ENCODE measurements around the gene PCDHB11. TPM values are rescaled to one million over a fixed set of nuclear protein-coding genes. Genes with fewer than 3 reads are reported as not detected.
"Not testable (repeated sequence)": the region's sequence is repeated elsewhere in the genome, so short reads cannot be mapped to it uniquely, and the experiment has no call there.

The PCDHB11 gene
- total and polyA plus RNA-seq, 2 donors (not counting 1 experiment from before 2014, with no cell fraction given) = not detected

GRCh38 chr5:141213656-141214339 is 14.4 kb downstream of the PCDHB11 start, which contains the start of gene PCDHB13:
Gene PCDHB13, plus strand, starts transcription at chr5:141213919. Its CDS starts 205 bp downstream, at chr5:141214124.
- intact Hi-C loops (cut with micrococcal nuclease); POLR2A ChIA-PET; H3K9me3 Mint-ChIP-seq (ENCODE audit: insufficient read depth); H3K9ac ChIP-seq (ENCODE audit: low read length); H4K20me1 ChIP-seq (ENCODE audit: control insufficient read depth, insufficient read depth, low read length, poor library complexity, severe bottlenecking); ATAC-seq (ENCODE audit: low read depth); H3K4me1 Mint-ChIP-seq; H3K4me3 ChIP-seq (ENCODE audit: control extremely low read depth in 1 of 5, extremely low read depth in 1 of 5, insufficient read depth in 1 of 5, low read depth in 2 of 5, low read length in 4 of 5); H2AFZ ChIP-seq (ENCODE audit: insufficient read depth, low read depth, low read length, poor library complexity, severe bottlenecking); H3K79me2 ChIP-seq (ENCODE audit: control insufficient read depth, insufficient read depth, low read length); H3K27ac Mint-ChIP-seq; H3K4me3 Mint-ChIP-seq; H3K4me1 ChIP-seq (ENCODE audit: control insufficient read depth in 2 of 2, insufficient read depth in 2 of 2, low read length in 2 of 2); H3K4me2 ChIP-seq (replicated peaks; ENCODE audit: low read depth, low read length, poor library complexity, severe bottlenecking); H3K27ac ChIP-seq (ENCODE audit: low read length in 2 of 2); H3K36me3 ChIP-seq (replicated peaks in 1 of 2; ENCODE audit: control extremely low read depth in 1 of 2, control insufficient read depth in 1 of 2, extremely low read depth in 1 of 2, insufficient read depth in 2 of 2, low read length in 1 of 2); DNase-seq: not testable (repeated sequence)
- CTCF ChIA-PET = interaction anchor here (0.6 kb wide), 1 partner anchor 1206 kb away, joined by 3 read pairs; no protein-coding TSS in a partner anchor
- 17% methylated on average over 1 of the region's 18 CpGs for WGBS (ENCODE audit: insufficient coverage)
- Histone ChIP-seq H3K9me3 (ENCODE audit: control extremely low read depth in 1 of 3, control insufficient read depth in 2 of 3, insufficient read depth in 1 of 3, low read length in 2 of 3) (peaks cover 0 to 29% (median 11%) of the 10 kb centered on the region in 3 donors), H3K27me3 (replicated peaks in 1 of 4; ENCODE audit: control extremely low read depth in 1 of 4, control insufficient read depth in 3 of 4, insufficient read depth in 4 of 4, low read length in 3 of 4) (peaks cover 0 to 13% (median 10%) of the 10 kb centered on the region in 4 experiments)
- peaks cover 47% of the 10 kb centered on the region for H3K27me3 Mint-ChIP-seq

- H3K27me3 Mint-ChIP-seq = peaks cover 45% of the 10 kb centered on the region
Observed at GRCh38 chr5:141214583-141214982, 15.2 kb downstream of the PCDHB11 start.

GRCh38 chr5:141215504-141215903 is 16.1 kb downstream of the PCDHB11 start:
- DNase-seq; H4K20me1 ChIP-seq (ENCODE audit: control insufficient read depth, insufficient read depth, low read length, poor library complexity, severe bottlenecking); H3K27ac ChIP-seq (ENCODE audit: low read length in 2 of 2); H3K9ac ChIP-seq (ENCODE audit: low read length); POLR2A ChIA-PET; intact Hi-C loops (cut with micrococcal nuclease); H3K4me1 Mint-ChIP-seq; H3K4me1 ChIP-seq (ENCODE audit: control insufficient read depth in 2 of 2, insufficient read depth in 2 of 2, low read length in 2 of 2); H3K9me3 Mint-ChIP-seq (ENCODE audit: insufficient read depth); H3K4me3 Mint-ChIP-seq; ATAC-seq (ENCODE audit: low read depth); H3K79me2 ChIP-seq (ENCODE audit: control insufficient read depth, insufficient read depth, low read length); H3K4me3 ChIP-seq (ENCODE audit: control extremely low read depth in 1 of 5, extremely low read depth in 1 of 5, insufficient read depth in 1 of 5, low read depth in 2 of 5, low read length in 4 of 5); H3K27me3 ChIP-seq (replicated peaks in 1 of 4; ENCODE audit: control extremely low read depth in 1 of 4, control insufficient read depth in 3 of 4, insufficient read depth in 4 of 4, low read length in 3 of 4); CTCF ChIA-PET; H3K4me2 ChIP-seq (replicated peaks; ENCODE audit: low read depth, low read length, poor library complexity, severe bottlenecking); H3K27ac Mint-ChIP-seq; H3K36me3 ChIP-seq (replicated peaks in 1 of 2; ENCODE audit: control extremely low read depth in 1 of 2, control insufficient read depth in 1 of 2, extremely low read depth in 1 of 2, insufficient read depth in 2 of 2, low read length in 1 of 2); H2AFZ ChIP-seq (ENCODE audit: insufficient read depth, low read depth, low read length, poor library complexity, severe bottlenecking): not testable (repeated sequence)
- peaks cover 46% of the 10 kb centered on the region for H3K27me3 Mint-ChIP-seq
- peaks cover 0 to 21% (median 11%) of the 10 kb centered on the region in 3 donors for H3K9me3 ChIP-seq (ENCODE audit: control extremely low read depth in 1 of 3, control insufficient read depth in 2 of 3, insufficient read depth in 1 of 3, low read length in 2 of 3)
- WGBS (ENCODE audit: insufficient coverage) = 40% methylated on average over 21 of the region's 40 CpGs

More at GRCh38 chr5:141214583-141214982, 15.2 kb downstream of the PCDHB11 start:
- H3K9ac ChIP-seq (ENCODE audit: low read length); H3K4me1 ChIP-seq (ENCODE audit: control insufficient read depth in 2 of 2, insufficient read depth in 2 of 2, low read length in 2 of 2); ATAC-seq (ENCODE audit: low read depth); H4K20me1 ChIP-seq (ENCODE audit: control insufficient read depth, insufficient read depth, low read length, poor library complexity, severe bottlenecking); H3K4me1 Mint-ChIP-seq; CTCF ChIA-PET; H3K9me3 Mint-ChIP-seq (ENCODE audit: insufficient read depth); H3K27ac Mint-ChIP-seq; H3K4me2 ChIP-seq (replicated peaks; ENCODE audit: low read depth, low read length, poor library complexity, severe bottlenecking); H3K36me3 ChIP-seq (replicated peaks in 1 of 2; ENCODE audit: control extremely low read depth in 1 of 2, control insufficient read depth in 1 of 2, extremely low read depth in 1 of 2, insufficient read depth in 2 of 2, low read length in 1 of 2); H3K4me3 Mint-ChIP-seq; DNase-seq; H2AFZ ChIP-seq (ENCODE audit: insufficient read depth, low read depth, low read length, poor library complexity, severe bottlenecking); H3K27ac ChIP-seq (ENCODE audit: low read length in 2 of 2); POLR2A ChIA-PET; H3K79me2 ChIP-seq (ENCODE audit: control insufficient read depth, insufficient read depth, low read length); intact Hi-C loops (cut with micrococcal nuclease); H3K4me3 ChIP-seq (ENCODE audit: control extremely low read depth in 1 of 5, extremely low read depth in 1 of 5, insufficient read depth in 1 of 5, low read depth in 2 of 5, low read length in 4 of 5); H3K27me3 ChIP-seq (replicated peaks in 1 of 4; ENCODE audit: control extremely low read depth in 1 of 4, control insufficient read depth in 3 of 4, insufficient read depth in 4 of 4, low read length in 3 of 4): not testable (repeated sequence)
- 66% methylated on average over 4 of the region's 12 CpGs for WGBS (ENCODE audit: insufficient coverage)
- peaks cover 0 to 27% (median 11%) of the 10 kb centered on the region in 3 donors for H3K9me3 ChIP-seq (ENCODE audit: control extremely low read depth in 1 of 3, control insufficient read depth in 2 of 3, insufficient read depth in 1 of 3, low read length in 2 of 3)

- H3K27me3 Mint-ChIP-seq = peaks cover 47% of the 10 kb centered on the region
- DNase-seq; H3K9ac ChIP-seq (ENCODE audit: low read length); ATAC-seq (ENCODE audit: low read depth); H3K27me3 ChIP-seq (replicated peaks in 1 of 4; ENCODE audit: control extremely low read depth in 1 of 4, control insufficient read depth in 3 of 4, insufficient read depth in 4 of 4, low read length in 3 of 4); H4K20me1 ChIP-seq (ENCODE audit: control insufficient read depth, insufficient read depth, low read length, poor library complexity, severe bottlenecking); H3K4me1 ChIP-seq (ENCODE audit: control insufficient read depth in 2 of 2, insufficient read depth in 2 of 2, low read length in 2 of 2); H3K27ac Mint-ChIP-seq; intact Hi-C loops (cut with micrococcal nuclease); H2AFZ ChIP-seq (ENCODE audit: insufficient read depth, low read depth, low read length, poor library complexity, severe bottlenecking); H3K79me2 ChIP-seq (ENCODE audit: control insufficient read depth, insufficient read depth, low read length); CTCF ChIA-PET; H3K4me2 ChIP-seq (replicated peaks; ENCODE audit: low read depth, low read length, poor library complexity, severe bottlenecking); H3K4me3 ChIP-seq (ENCODE audit: control extremely low read depth in 1 of 5, extremely low read depth in 1 of 5, insufficient read depth in 1 of 5, low read depth in 2 of 5, low read length in 4 of 5); H3K4me1 Mint-ChIP-seq; H3K36me3 ChIP-seq (replicated peaks in 1 of 2; ENCODE audit: control extremely low read depth in 1 of 2, control insufficient read depth in 1 of 2, extremely low read depth in 1 of 2, insufficient read depth in 2 of 2, low read length in 1 of 2); H3K27ac ChIP-seq (ENCODE audit: low read length in 2 of 2); H3K9me3 Mint-ChIP-seq (ENCODE audit: insufficient read depth); H3K4me3 Mint-ChIP-seq; POLR2A ChIA-PET: not testable (repeated sequence)
- peaks cover 0 to 21% (median 11%) of the 10 kb centered on the region in 3 donors for H3K9me3 ChIP-seq (ENCODE audit: control extremely low read depth in 1 of 3, control insufficient read depth in 2 of 3, insufficient read depth in 1 of 3, low read length in 2 of 3)
- 25% methylated on average over 4 of the region's 26 CpGs for WGBS (ENCODE audit: insufficient coverage)
Observed at GRCh38 chr5:141216035-141216434, 16.6 kb downstream of the PCDHB11 start.

Measured in B cell (primary cell).